GM23338 (cell line): Measurements from ENCODE around the gene TARS2. TPM values are rescaled to one million over a fixed set of nuclear protein-coding genes. Genes with fewer than 3 reads are reported as not detected.

Experiments
- CREB1 ChIP-seq: fragments of 250-450 bp; sonication (Bioruptor Pico); IDR thresholded peaks from 2 replicates; pipeline ENCODE4 v1.5.0; 2020; ENCODE audit warnings: low read depth, mild to moderate bottlenecking, moderate library complexity
- ZNF331 ChIP-seq: fragments of 250-450 bp; sonication (Bioruptor Pico); IDR thresholded peaks from 2 replicates; pipeline ENCODE4 v1.5.0; 2020; ENCODE audit warnings: low read depth, mild to moderate bottlenecking, moderate library complexity
- microRNA-seq: library from miRNA; unstranded; fragments of <30 nt; microRNA quantifications from one replicate; pipeline ENCODE4, GENCODE V29; 2017
- polyA plus RNA-seq: library from polyadenylated mRNA; unstranded; fragments of >200 nt; fragmentation: Nextera tagmentation; extraction: Ambion mirVana; gene quantifications from 2 replicates; pipeline ENCODE4 v1.2.1, GENCODE V29; 2016
- small RNA-seq: library from RNA; depleted of rRNA; stranded (forward); fragments of <200 nt; gene quantifications from one replicate; pipeline ENCODE3, GENCODE V24; 2014; ENCODE audit warnings: low replicate concordance
- total RNA-seq: library from RNA; depleted of rRNA; stranded (reverse); fragments of >200 nt; shearing (Covaris generic); gene quantifications from 2 replicates; pipeline ENCODE4 v1.2.3, GENCODE V29; 2014; rRNA removed

The TARS2 gene
- total and polyA plus RNA-seq, 2 experiments from 2014 or later, result 19.5 to 28.4 TPM

- TF ChIP-seq CREB1, result no peak
- no peak for TF ChIP-seq ZNF331 (CRISPR knock-in tag)
These were observed 69.9 kb downstream of the TARS2 start (continued) for GRCh38 chr1:150557065-150557600.

Small RNAs within 50 kb of the gene (microRNA-seq; reads per million reads assigned to microRNA genes)
- not detected for gene MIR4257
- gene MIR6878, result not detected

Small RNAs within 50 kb of the gene (small RNA-seq; reads per million reads assigned to genes)
- gene MIR4257, result not detected

Other genes starting within 250 kb of the TARS2 start
- 41.3 and 42.9 TPM in 2 replicates for gene CA14, start 229.6 kb upstream of the TARS2 start, total RNA-seq
- gene CA14, start 229.6 kb upstream of the TARS2 start, polyA plus RNA-seq, result 47.4 and 50.2 TPM in 2 replicates
- 82.7 and 85.3 TPM in 2 replicates for gene APH1A, start 218.4 kb upstream of the TARS2 start, total RNA-seq
- gene APH1A, start 218.4 kb upstream of the TARS2 start, polyA plus RNA-seq, result 16.5 and 17.7 TPM in 2 replicates
- gene C1orf54, start 214.6 kb upstream of the TARS2 start, total RNA-seq, result 6.6 and 18.5 TPM in 2 replicates
- gene C1orf54, start 214.6 kb upstream of the TARS2 start, polyA plus RNA-seq, result 35.5 and 39.4 TPM in 2 replicates
- 6.6 and 9.3 TPM in 2 replicates for gene CIART, start 204.9 kb upstream of the TARS2 start, total RNA-seq
- 16.4 and 16.6 TPM in 2 replicates for gene CIART, start 204.9 kb upstream of the TARS2 start, polyA plus RNA-seq
- 51.2 and 51.7 TPM in 2 replicates for gene MRPS21, start 193.6 kb upstream of the TARS2 start, total RNA-seq
- 313 and 335 TPM in 2 replicates for gene MRPS21, start 193.6 kb upstream of the TARS2 start, polyA plus RNA-seq
- 51.0 and 55.9 TPM in 2 replicates for gene PRPF3, start 165.9 kb upstream of the TARS2 start, total RNA-seq
- gene PRPF3, start 165.9 kb upstream of the TARS2 start, polyA plus RNA-seq, result 28.7 and 34.3 TPM in 2 replicates
- gene RPRD2, start 123.3 kb upstream of the TARS2 start, total RNA-seq, result 18.0 and 20.4 TPM in 2 replicates
- 12.7 and 16.8 TPM in 2 replicates for gene RPRD2, start 123.3 kb upstream of the TARS2 start, polyA plus RNA-seq
- gene ECM1, start 20.7 kb downstream of the TARS2 start, total RNA-seq, result 0.43 and 1.1 TPM in 2 replicates
- gene ECM1, start 20.7 kb downstream of the TARS2 start, polyA plus RNA-seq, result 0.30 and 0.74 TPM in 2 replicates
- gene FALEC, start 28.3 kb downstream of the TARS2 start, total RNA-seq, result not detected in 2 replicates
- 1.7 and 2.6 TPM in 2 replicates for gene FALEC, start 28.3 kb downstream of the TARS2 start, polyA plus RNA-seq
- gene ADAMTSL4, start 62.0 kb downstream of the TARS2 start, total RNA-seq, result 3.6 and 5.3 TPM in 2 replicates
- gene ADAMTSL4, start 62.0 kb downstream of the TARS2 start, polyA plus RNA-seq, result 4.6 and 5.8 TPM in 2 replicates
- gene MCL1, start 92.2 kb downstream of the TARS2 start, total RNA-seq, result 237 and 244 TPM in 2 replicates
- gene MCL1, start 92.2 kb downstream of the TARS2 start, polyA plus RNA-seq, result 46.7 and 55.3 TPM in 2 replicates
- gene ENSA, start 142.2 kb downstream of the TARS2 start, total RNA-seq, result 143 and 200 TPM in 2 replicates
- 114 and 121 TPM in 2 replicates for gene ENSA, start 142.2 kb downstream of the TARS2 start, polyA plus RNA-seq
- 28.9 and 29.6 TPM in 2 replicates for gene GOLPH3L, start 209.7 kb downstream of the TARS2 start, total RNA-seq
- 23.5 and 24.6 TPM in 2 replicates for gene GOLPH3L, start 209.7 kb downstream of the TARS2 start, polyA plus RNA-seq
- gene HORMAD1, start 233.5 kb downstream of the TARS2 start, total RNA-seq, result not detected in 2 replicates
- gene HORMAD1, start 233.5 kb downstream of the TARS2 start, polyA plus RNA-seq, result not detected in 2 replicates